ENCODE data around the gene CNTNAP4. TPM values are rescaled to one million over a fixed set of nuclear protein-coding genes. Genes with fewer than 3 reads are reported as not detected.

CNTNAP4 gene
- total and polyA plus RNA-seq, 4 donors, result 0.06 to 0.09 TPM; not detected in 2

DNA sequence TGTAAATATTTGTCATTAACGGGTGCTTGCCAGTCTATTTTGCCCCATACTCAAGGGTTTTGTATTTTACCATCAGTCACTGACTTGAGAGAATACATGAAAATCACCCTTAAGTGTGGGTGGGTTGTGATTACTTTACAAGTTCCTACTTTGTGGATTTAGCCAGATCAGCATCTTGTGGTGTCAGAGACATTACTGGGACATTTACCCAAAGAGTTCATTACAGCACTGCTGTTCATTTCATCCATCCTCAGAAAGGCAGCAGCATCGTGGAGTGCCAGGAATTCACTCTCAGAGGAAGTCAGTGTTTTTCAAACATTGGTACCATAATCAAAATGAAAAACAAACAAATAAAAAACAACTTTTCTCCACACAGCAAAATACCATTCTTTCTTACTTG lies 110.8 kb downstream of the CNTNAP4 start:
- 42% methylated on average over 2 of the region's 2 CpGs for WGBS
- H3K27me3 ChIP-seq (ENCODE audit: control insufficient read depth in 4 of 4, insufficient read depth in 4 of 4, low read length in 3 of 4), result no peaks in the 10 kb centered on the region

More for the DNA sequence above, 110.8 kb downstream of the CNTNAP4 start:
- no peaks in the 10 kb centered on the region for H3K4me1 ChIP-seq (ENCODE audit: control insufficient read depth in 4 of 4, insufficient read depth in 4 of 4, low read length in 3 of 4)
- no peak overlapping the region for H3K4me3 ChIP-seq (ENCODE audit: low read depth in 1 of 3, low read length in 3 of 3)
- no peak for TF ChIP-seq FOXA1 (IDR thresholded peaks at IDR 0.05)
- TF ChIP-seq RAD21 (IDR thresholded peaks at IDR 0.05), result no peak
- TF ChIP-seq, protein P1, sequence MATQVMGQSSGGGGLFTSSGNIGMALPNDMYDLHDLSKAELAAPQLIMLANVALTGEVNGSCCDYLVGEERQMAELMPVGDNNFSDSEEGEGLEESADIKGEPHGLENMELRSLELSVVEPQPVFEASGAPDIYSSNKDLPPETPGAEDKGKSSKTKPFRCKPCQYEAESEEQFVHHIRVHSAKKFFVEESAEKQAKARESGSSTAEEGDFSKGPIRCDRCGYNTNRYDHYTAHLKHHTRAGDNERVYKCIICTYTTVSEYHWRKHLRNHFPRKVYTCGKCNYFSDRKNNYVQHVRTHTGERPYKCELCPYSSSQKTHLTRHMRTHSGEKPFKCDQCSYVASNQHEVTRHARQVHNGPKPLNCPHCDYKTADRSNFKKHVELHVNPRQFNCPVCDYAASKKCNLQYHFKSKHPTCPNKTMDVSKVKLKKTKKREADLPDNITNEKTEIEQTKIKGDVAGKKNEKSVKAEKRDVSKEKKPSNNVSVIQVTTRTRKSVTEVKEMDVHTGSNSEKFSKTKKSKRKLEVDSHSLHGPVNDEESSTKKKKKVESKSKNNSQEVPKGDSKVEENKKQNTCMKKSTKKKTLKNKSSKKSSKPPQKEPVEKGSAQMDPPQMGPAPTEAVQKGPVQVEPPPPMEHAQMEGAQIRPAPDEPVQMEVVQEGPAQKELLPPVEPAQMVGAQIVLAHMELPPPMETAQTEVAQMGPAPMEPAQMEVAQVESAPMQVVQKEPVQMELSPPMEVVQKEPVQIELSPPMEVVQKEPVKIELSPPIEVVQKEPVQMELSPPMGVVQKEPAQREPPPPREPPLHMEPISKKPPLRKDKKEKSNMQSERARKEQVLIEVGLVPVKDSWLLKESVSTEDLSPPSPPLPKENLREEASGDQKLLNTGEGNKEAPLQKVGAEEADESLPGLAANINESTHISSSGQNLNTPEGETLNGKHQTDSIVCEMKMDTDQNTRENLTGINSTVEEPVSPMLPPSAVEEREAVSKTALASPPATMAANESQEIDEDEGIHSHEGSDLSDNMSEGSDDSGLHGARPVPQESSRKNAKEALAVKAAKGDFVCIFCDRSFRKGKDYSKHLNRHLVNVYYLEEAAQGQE (IDR thresholded peaks at IDR 0.05), result no peak
- no peak for TF ChIP-seq GABPA (IDR thresholded peaks at IDR 0.05 in 1 of 2, conservative IDR thresholded peaks at IDR 0.05 in 1 of 2)
- no peak for TF ChIP-seq MAX (IDR thresholded peaks at IDR 0.05)
- TF ChIP-seq TAF1 (conservative IDR thresholded peaks at IDR 0.05), result no peak
- TF ChIP-seq, protein P2, sequence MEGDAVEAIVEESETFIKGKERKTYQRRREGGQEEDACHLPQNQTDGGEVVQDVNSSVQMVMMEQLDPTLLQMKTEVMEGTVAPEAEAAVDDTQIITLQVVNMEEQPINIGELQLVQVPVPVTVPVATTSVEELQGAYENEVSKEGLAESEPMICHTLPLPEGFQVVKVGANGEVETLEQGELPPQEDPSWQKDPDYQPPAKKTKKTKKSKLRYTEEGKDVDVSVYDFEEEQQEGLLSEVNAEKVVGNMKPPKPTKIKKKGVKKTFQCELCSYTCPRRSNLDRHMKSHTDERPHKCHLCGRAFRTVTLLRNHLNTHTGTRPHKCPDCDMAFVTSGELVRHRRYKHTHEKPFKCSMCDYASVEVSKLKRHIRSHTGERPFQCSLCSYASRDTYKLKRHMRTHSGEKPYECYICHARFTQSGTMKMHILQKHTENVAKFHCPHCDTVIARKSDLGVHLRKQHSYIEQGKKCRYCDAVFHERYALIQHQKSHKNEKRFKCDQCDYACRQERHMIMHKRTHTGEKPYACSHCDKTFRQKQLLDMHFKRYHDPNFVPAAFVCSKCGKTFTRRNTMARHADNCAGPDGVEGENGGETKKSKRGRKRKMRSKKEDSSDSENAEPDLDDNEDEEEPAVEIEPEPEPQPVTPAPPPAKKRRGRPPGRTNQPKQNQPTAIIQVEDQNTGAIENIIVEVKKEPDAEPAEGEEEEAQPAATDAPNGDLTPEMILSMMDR (IDR thresholded peaks at IDR 0.05; ENCODE audit: low read depth, low read length, missing input control), result no peak
- TF ChIP-seq HNF4A (conservative IDR thresholded peaks at IDR 0.05), result no peak
- TF ChIP-seq EGR1 (IDR thresholded peaks at IDR 0.05; ENCODE audit: low read depth in 2 of 2), result no peak
- TF ChIP-seq, protein P3, sequence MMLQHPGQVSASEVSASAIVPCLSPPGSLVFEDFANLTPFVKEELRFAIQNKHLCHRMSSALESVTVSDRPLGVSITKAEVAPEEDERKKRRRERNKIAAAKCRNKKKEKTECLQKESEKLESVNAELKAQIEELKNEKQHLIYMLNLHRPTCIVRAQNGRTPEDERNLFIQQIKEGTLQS (IDR thresholded peaks at IDR 0.05), result no peak
- TF ChIP-seq ZBTB33 (IDR thresholded peaks at IDR 0.05), result no peak
- TF ChIP-seq JUND (IDR thresholded peaks at IDR 0.05), result no peak
- no peak overlapping the region for H3K27ac ChIP-seq (ENCODE audit: low read depth in 1 of 2, low read length in 2 of 2)
- H3K9ac ChIP-seq (ENCODE audit: low read depth in 1 of 2, low read length in 2 of 2), result no peak overlapping the region
- DNase-seq (ENCODE audit: low spot score), result no peak
- H3K9me3 ChIP-seq (ENCODE audit: control insufficient read depth in 4 of 4, low read length in 3 of 4), result no peaks in the 10 kb centered on the region
- H3K36me3 ChIP-seq (ENCODE audit: control insufficient read depth in 4 of 4, insufficient read depth in 3 of 4, low read depth in 1 of 4, low read length in 3 of 4), result no peaks in the 10 kb centered on the region

All from liver (tissue), 9 donors.